HL-60/S4 treated with retinoic acid at 250 ng/mL for 4 days and 3 days (cell line): Measurements from ENCODE around the gene GRM2.

Experiments used
- in situ Hi-C: fragments of 300-500 bp; cut with MboI; formaldehyde crosslinking; loops from 2 replicates; pipeline ENCODE4 v1.7.0; 2022; ENCODE audit warnings: low sequenced_read_pairs

GRM2 gene

GRCh38 chr3:51680196-51680595, 26.7 kb upstream of the GRM2 start:
- in situ Hi-C loops, result loop anchor here (10.0 kb wide), 1 partner anchor 175 kb away; the partner anchor contains the start of gene DCAF1

- in situ Hi-C loops, result loop anchor here (10.0 kb wide), 1 partner anchor 176 kb away; the partner anchor contains the start of gene DCAF1
Measured at GRCh38 chr3:51680663-51681230, 26.1 kb upstream of the GRM2 start.

- in situ Hi-C loops, result loop anchor here (10.0 kb wide), 1 partner anchor 177 kb away; the partner anchor contains the start of gene DCAF1
Measured at GRCh38 chr3:51681453-51681852, 25.4 kb upstream of the GRM2 start.

- in situ Hi-C loops, result loop anchor here (10.0 kb wide), 1 partner anchor 177 kb away; the partner anchor contains the start of gene DCAF1
Measured at GRCh38 chr3:51682079-51682478, 24.8 kb upstream of the GRM2 start.

- in situ Hi-C loops, result loop anchor here (10.0 kb wide), 1 partner anchor 178 kb away; the partner anchor contains the start of gene DCAF1
Measured at GRCh38 chr3:51682526-51682925, 24.3 kb upstream of the GRM2 start.

GRCh38 chr3:51683566-51683965, 23.3 kb upstream of the GRM2 start:
- in situ Hi-C loops, result loop anchor here (10.0 kb wide), 1 partner anchor 179 kb away; the partner anchor contains the start of gene DCAF1

- in situ Hi-C loops, result loop anchor here (10.0 kb wide), 1 partner anchor 180 kb away; the partner anchor contains the start of gene DCAF1
Measured at GRCh38 chr3:51684971-51685751, 21.7 kb upstream of the GRM2 start.

- in situ Hi-C loops, result loop anchor here (10.0 kb wide), 1 partner anchor 181 kb away; the partner anchor contains the start of gene DCAF1
Measured at GRCh38 chr3:51686056-51686455, 20.8 kb upstream of the GRM2 start.

GRCh38 chr3:51686512-51687215, 20.2 kb upstream of the GRM2 start:
- in situ Hi-C loops, result loop anchor here (10.0 kb wide), 1 partner anchor 182 kb away; the partner anchor contains the start of gene DCAF1

GRCh38 chr3:51687431-51688205, 19.2 kb upstream of the GRM2 start:
- in situ Hi-C loops, result loop anchor here (10.0 kb wide), 1 partner anchor 183 kb away; the partner anchor contains the start of gene DCAF1

- in situ Hi-C loops, result loop anchor here (10.0 kb wide), 1 partner anchor 183 kb away; the partner anchor contains the start of gene DCAF1
Measured at GRCh38 chr3:51688206-51688600, 18.7 kb upstream of the GRM2 start.

GRCh38 chr3:51691021-51691420, 15.8 kb upstream of the GRM2 start:
- in situ Hi-C loops, result no loop called here

- in situ Hi-C loops, result no loop called here
Measured at GRCh38 chr3:51691949-51692348, 14.9 kb upstream of the GRM2 start.

- in situ Hi-C loops, result no loop called here
Measured at GRCh38 chr3:51692980-51693395, 13.9 kb upstream of the GRM2 start.

GRCh38 chr3:51696954-51697353, 9.9 kb upstream of the GRM2 start:
- in situ Hi-C loops, result no loop called here

- in situ Hi-C loops, result no loop called here
Measured at GRCh38 chr3:51698209-51698608, 8.7 kb upstream of the GRM2 start.

GRCh38 chr3:51700403-51700802, 6.5 kb upstream of the GRM2 start:
- in situ Hi-C loops, result no loop called here

- in situ Hi-C loops, result no loop called here
Measured at GRCh38 chr3:51702156-51702555, 4.7 kb upstream of the GRM2 start.

GRCh38 chr3:51703068-51703760, 3.7 kb upstream of the GRM2 start:
- in situ Hi-C loops, result no loop called here
